NCI-H2107 treated with DMSO at 0.1 percent for 48 hours (cell line): Measurements from ENCODE around the gene SFRP4.

Source experiments
- DNase-seq: peaks from one replicate; lab custom pipeline; 2025; ENCODE audit not compliant: unreplicated experiment; lab: John Stamatoyannopoulos, UW

SFRP4 gene

DNA sequence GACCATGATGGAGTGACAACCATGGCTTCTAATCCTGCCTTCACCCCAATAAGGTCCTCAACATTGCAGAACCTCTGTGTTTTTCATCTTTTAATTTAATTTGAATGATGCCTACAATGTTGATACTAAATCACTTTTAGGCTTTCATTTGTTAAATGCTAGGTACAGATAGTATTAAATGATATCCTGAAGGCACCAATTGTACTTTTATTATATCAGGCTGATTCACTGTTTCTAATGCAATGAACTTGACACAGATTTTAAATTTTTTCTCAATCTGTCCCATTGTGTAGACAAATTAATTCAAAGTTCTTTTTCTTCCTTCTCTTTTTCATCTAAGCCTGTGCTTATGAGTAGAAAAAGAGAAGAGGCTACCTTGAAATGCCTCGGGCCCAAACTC is 9.0 kb upstream of the SFRP4 start:
- DNase-seq = no peak

- no peak for DNase-seq
These were observed 7.9 kb upstream of the SFRP4 start for GRCh38 chr7:37924491-37925041.

GRCh38 chr7:37923996-37924395 is 7.4 kb upstream of the SFRP4 start:
- no peak for DNase-seq

GRCh38 chr7:37921876-37922275 is 5.3 kb upstream of the SFRP4 start:
- no peak for DNase-seq

GRCh38 chr7:37920849-37921805 is 4.5 kb upstream of the SFRP4 start:
- no peak for DNase-seq

DNA sequence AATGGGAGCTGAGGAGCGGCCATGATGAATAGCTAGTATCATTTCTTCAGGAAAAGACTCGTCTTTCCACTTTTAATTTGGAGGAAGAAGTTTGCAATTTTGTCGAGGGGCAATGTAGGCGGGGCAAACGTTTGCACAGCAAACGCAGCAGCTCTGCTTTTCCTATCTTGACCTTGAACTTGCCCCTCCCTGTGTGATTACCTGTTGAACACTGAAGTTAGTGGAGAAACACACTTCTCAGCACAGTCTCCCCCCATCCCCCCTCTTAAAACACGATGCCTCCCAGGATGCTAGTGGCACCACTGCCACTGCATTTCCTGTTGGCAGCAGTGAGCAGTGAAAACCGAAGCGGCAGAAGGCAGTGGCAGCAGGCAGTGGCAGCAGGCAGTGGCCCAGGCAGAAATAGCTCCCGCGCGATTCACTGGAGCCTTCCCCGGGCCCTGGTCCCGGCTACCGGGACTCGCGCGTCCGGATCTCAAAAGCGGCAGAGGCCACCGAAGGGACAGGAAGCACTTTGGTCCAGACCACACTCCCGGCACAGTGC is 3.8 kb upstream of the SFRP4 start, which contains the start of gene EPDR1:
Gene EPDR1, plus strand, starts transcription at position 336 of the 544 bp plus-strand sequence. CDS start 300 bp downstream, outside the sequence.
- DNase-seq = peak; percentile 19

DNA sequence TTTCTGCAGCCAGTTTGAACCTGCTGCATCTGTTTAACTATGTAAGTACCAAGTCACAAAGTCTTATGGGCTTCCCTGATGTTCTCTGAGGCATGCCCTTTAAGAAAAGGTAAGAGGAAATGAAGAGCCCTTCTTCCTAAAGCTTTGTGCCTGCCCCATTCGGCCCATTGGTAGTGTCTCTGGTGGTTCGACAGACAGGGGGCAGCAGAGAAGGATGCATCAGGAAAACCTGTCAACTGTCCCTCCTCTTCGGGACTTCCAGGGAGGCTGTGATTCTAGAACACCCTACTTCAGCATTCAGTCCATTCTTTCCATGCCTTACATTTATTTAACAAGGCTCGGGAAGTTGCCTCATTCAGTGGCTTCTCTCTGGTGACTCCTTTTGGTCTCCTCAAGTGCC is 1.9 kb upstream of the SFRP4 start:
- no peak for DNase-seq

DNA sequence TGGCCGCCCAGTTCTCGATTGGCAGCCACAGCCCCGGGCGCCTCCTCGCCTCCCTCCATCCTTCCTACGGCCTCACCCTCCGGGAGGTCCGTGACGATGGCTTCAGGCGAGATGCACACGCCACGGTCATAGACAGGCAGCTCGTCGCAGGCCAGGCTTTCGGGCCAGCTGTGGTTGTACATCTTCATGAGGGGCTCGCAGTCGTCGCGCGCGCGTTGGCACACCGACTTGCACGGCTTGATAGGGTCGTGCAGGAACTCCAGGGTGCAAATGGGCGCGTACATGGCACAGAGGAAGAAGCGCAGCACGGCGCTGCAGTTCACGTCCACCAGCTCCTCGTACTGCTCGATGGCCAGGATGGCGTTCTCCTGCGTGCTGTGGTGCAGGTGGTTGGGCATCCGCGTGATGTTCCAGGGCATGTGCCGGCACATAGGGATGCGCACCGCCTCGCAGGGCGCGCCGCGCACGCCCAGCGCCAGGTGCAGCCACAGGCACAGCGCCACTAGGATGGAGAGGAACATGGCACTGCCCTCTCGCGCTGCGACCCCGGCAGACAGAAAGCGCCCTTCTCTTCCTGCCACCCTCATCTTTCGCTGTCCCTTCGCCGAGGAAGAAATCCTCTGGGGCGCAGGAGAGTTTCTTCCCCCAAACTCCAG is 472 bp downstream of the SFRP4 start:
- DNase-seq = no peak

DNA sequence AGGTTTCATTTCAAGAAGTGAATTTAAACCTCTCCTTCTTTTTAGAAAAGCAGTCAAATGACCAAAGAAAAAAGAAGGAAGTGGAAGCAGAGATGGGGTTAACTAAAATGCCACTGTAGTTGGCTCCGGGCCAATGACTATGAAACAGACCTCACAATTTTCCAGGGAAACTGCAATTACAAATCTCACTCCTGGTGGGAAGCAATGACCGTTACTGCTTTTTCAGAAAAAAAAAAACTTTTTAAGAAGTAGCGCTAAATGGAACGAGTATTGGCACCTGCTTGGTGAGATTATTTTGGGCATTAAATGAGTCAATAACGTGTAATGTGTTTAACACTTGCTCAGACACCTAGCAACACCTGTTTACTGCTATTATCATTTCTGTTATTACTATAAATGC is 1.2 kb downstream of the SFRP4 start:
- no peak for DNase-seq

GRCh38 chr7:37912756-37913155 is 3.9 kb downstream of the SFRP4 start:
- DNase-seq = no peak

DNA sequence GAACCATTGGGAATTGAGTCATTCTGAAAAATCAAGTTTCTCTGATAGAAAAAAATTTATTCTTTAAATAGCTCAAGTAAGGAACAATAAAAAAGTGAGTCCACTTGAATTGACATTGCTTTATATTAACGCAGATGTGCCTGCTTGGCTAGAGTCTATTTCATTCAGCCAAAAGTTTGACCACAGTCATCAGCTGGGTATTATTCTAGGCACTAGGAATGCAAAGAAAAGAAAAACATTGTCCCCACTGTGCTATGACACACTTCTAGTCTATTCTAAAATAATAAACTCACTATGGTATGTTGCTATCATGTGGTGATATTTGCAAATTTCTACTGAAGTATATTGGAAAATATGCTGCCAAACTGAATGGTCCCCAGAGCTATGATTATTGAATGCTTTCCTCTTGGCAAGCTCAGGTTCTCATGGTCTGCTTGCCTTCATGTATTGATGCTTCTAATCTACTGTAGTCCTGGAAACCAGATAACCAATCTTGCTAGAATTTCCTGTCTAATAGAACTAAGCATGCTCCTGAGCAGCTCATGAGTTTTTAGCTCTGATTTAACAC is 8.3 kb downstream of the SFRP4 start:
- no peak for DNase-seq

GRCh38 chr7:37901890-37902524 is 14.6 kb downstream of the SFRP4 start:
- no peak for DNase-seq

- no peak for DNase-seq
These were observed 15.3 kb downstream of the SFRP4 start for GRCh38 chr7:37901236-37901827.

- DNase-seq = no peak
These were observed 16.8 kb downstream of the SFRP4 start for GRCh38 chr7:37899712-37900247.

DNA sequence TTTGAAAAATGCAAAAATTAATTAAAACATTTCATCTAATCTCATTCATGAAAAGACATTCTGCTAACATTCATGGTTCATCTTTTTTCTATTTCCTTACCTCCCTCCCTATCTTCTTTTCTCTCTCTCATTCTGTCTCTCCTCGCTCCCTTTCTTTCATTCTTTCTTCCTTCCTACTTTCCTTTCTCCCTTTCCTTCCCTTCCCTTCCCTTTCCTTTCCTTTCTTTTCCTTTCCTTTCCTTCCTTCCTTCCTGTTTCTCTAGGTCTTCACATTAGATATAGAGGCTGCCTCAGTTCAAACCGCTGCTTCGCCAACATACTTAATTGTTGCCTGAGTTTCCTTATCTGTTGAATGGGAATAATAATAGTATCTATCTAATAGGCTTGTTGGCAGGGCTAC is 21.9 kb downstream of the SFRP4 start:
- DNase-seq = no peak

DNA sequence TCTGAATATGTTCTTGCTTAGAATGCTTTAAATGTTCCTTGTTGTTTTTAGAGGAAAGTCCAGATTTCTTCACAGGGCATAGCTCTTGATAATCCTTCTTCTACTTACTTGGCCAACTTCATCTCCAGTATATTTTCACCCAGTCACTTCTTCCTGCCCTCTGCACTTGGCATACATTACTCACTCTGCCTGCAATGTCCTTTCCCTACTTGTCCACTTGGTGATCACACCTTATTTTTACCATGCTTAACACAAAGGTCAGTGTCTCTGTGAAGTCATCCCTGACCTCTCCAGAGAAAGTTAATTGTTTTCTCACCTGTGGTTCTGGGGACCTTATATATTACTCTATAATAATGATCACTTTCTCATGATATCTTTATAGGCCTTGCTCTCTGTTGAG is 23.3 kb downstream of the SFRP4 start:
- no peak for DNase-seq

- no peak for DNase-seq
These were observed 34.5 kb downstream of the SFRP4 start for GRCh38 chr7:37882086-37882485.
